ENCODE data around the gene MRPL18. TPM values are rescaled to one million over a fixed set of nuclear protein-coding genes. Genes with fewer than 3 reads are reported as not detected.

Gene MRPL18
- total and polyA plus RNA-seq, 9 of the 15 experiments (the other 6 are each of a cell fraction or from before 2014, with no cell fraction given): 149 to 456 (median 196) TPM

- TF ChIP-seq ASH1L (IDR thresholded peaks at IDR 0.05; ENCODE audit: borderline replicate concordance, low read depth, partially characterized antibody): no peak
- TF ChIP-seq, protein P1, sequence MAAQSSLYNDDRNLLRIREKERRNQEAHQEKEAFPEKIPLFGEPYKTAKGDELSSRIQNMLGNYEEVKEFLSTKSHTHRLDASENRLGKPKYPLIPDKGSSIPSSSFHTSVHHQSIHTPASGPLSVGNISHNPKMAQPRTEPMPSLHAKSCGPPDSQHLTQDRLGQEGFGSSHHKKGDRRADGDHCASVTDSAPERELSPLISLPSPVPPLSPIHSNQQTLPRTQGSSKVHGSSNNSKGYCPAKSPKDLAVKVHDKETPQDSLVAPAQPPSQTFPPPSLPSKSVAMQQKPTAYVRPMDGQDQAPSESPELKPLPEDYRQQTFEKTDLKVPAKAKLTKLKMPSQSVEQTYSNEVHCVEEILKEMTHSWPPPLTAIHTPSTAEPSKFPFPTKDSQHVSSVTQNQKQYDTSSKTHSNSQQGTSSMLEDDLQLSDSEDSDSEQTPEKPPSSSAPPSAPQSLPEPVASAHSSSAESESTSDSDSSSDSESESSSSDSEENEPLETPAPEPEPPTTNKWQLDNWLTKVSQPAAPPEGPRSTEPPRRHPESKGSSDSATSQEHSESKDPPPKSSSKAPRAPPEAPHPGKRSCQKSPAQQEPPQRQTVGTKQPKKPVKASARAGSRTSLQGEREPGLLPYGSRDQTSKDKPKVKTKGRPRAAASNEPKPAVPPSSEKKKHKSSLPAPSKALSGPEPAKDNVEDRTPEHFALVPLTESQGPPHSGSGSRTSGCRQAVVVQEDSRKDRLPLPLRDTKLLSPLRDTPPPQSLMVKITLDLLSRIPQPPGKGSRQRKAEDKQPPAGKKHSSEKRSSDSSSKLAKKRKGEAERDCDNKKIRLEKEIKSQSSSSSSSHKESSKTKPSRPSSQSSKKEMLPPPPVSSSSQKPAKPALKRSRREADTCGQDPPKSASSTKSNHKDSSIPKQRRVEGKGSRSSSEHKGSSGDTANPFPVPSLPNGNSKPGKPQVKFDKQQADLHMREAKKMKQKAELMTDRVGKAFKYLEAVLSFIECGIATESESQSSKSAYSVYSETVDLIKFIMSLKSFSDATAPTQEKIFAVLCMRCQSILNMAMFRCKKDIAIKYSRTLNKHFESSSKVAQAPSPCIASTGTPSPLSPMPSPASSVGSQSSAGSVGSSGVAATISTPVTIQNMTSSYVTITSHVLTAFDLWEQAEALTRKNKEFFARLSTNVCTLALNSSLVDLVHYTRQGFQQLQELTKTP (IDR thresholded peaks at IDR 0.05; ENCODE audit: low read depth in 1 of 2, partially characterized antibody in 2 of 2): no peak
- TF ChIP-seq ZNF212 (CRISPR knock-in tag; IDR thresholded peaks at IDR 0.05): 0 out of 2 replicates have a peak, but pooled peaks have one; percentile 62
- no peak for TF ChIP-seq IRF1 (CRISPR knock-in tag; IDR thresholded peaks at IDR 0.05; ENCODE audit: borderline replicate concordance)
- peak; percentile 15 for TF ChIP-seq GABPB1 (CRISPR knock-in tag; IDR thresholded peaks at IDR 0.05)
- TF ChIP-seq ZNF57 (CRISPR knock-in tag; IDR thresholded peaks at IDR 0.05): no peak
- no peak for TF ChIP-seq SRSF9 (IDR thresholded peaks at IDR 0.05; ENCODE audit: borderline replicate concordance, low read depth, low read length)
- no peak for TF ChIP-seq STAT5B (CRISPR knock-in tag; IDR thresholded peaks at IDR 0.05)
- TF ChIP-seq, protein P2, sequence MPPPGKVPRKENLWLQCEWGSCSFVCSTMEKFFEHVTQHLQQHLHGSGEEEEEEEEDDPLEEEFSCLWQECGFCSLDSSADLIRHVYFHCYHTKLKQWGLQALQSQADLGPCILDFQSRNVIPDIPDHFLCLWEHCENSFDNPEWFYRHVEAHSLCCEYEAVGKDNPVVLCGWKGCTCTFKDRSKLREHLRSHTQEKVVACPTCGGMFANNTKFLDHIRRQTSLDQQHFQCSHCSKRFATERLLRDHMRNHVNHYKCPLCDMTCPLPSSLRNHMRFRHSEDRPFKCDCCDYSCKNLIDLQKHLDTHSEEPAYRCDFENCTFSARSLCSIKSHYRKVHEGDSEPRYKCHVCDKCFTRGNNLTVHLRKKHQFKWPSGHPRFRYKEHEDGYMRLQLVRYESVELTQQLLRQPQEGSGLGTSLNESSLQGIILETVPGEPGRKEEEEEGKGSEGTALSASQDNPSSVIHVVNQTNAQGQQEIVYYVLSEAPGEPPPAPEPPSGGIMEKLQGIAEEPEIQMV (tag; conservative IDR thresholded peaks at IDR 0.05; ENCODE audit: low read depth): 0 out of 2 replicates have a peak, but pooled peaks have one; percentile 32
- TF ChIP-seq ZNF609 (CRISPR knock-in tag; IDR thresholded peaks at IDR 0.05; ENCODE audit: borderline replicate concordance): no peak
- TF ChIP-seq DMBX1 (CRISPR knock-in tag; IDR thresholded peaks at IDR 0.05; ENCODE audit: borderline replicate concordance): no peak
- TF ChIP-seq, protein P3, sequence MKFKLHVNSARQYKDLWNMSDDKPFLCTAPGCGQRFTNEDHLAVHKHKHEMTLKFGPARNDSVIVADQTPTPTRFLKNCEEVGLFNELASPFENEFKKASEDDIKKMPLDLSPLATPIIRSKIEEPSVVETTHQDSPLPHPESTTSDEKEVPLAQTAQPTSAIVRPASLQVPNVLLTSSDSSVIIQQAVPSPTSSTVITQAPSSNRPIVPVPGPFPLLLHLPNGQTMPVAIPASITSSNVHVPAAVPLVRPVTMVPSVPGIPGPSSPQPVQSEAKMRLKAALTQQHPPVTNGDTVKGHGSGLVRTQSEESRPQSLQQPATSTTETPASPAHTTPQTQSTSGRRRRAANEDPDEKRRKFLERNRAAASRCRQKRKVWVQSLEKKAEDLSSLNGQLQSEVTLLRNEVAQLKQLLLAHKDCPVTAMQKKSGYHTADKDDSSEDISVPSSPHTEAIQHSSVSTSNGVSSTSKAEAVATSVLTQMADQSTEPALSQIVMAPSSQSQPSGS (CRISPR knock-in tag; IDR thresholded peaks at IDR 0.05): no peak
Measured at GRCh38 chr6:159761129-159761872, 29.0 kb upstream of the MRPL18 start (continued).

Data from K562 (cell line).